Measurements from ENCODE around the gene TPST2. TPM values are rescaled to one million over a fixed set of nuclear protein-coding genes. Genes with fewer than 3 reads are reported as not detected.

TPST2 gene
- polyA plus RNA-seq, 2 of the 4 experiments (the other 2 are of a cell fraction): 10.3 to 10.5 TPM

- TF ChIP-seq CBX2 (IDR thresholded peaks at IDR 0.05; ENCODE audit: borderline replicate concordance, low read depth): no peak
- peak; percentile 52 for TF ChIP-seq ZFP36 (IDR thresholded peaks at IDR 0.05; ENCODE audit: borderline replicate concordance, partially characterized antibody)
- WGBS (ENCODE audit: missing lambda C conversion rate): 61% methylated on average over 4 of the region's 4 CpGs
- no peaks in the 10 kb centered on the region; the same call in 2 of the 3 replicates for H3K4me1 ChIP-seq
These were observed 22.7 kb upstream of the TPST2 start for GRCh38 chr22:26612652-26613051.

GRCh38 chr22:26610996-26611395 is 21.1 kb upstream of the TPST2 start:
- Histone ChIP-seq H3K4me3 (no peak overlapping the region), H3K27ac (no peak overlapping the region), H3K4me1 (no peaks in the 10 kb centered on the region; the same call in 2 of the 3 replicates), H3K4me2 (no peak overlapping the region), H3K9me3 (no peaks in the 10 kb centered on the region)
- ATAC-seq: peak in 1 of 2 experiments; percentile 50; a peak in 1 of 6 replicates
- WGBS (ENCODE audit: missing lambda C conversion rate): 15% methylated on average over 2 of the region's 2 CpGs
- FAIRE-seq: no peak
- TF ChIP-seq HMGXB4 (CRISPR knock-in tag; IDR thresholded peaks at IDR 0.05; ENCODE audit: borderline replicate concordance) (no peak), JUN (IDR thresholded peaks at IDR 0.05) (no peak), MYC (IDR thresholded peaks at IDR 0.05; ENCODE audit: borderline replicate concordance, low read length) (no peak), RNF2 (IDR thresholded peaks at IDR 0.05; ENCODE audit: borderline replicate concordance, low read depth) (no peak), HEYL (CRISPR knock-in tag; IDR thresholded peaks at IDR 0.05) (no peak), GATA3 (IDR thresholded peaks at IDR 0.05; ENCODE audit: borderline replicate concordance) (no peak), HOXB5 (CRISPR knock-in tag; IDR thresholded peaks at IDR 0.05) (no peak), SREBF2 (IDR thresholded peaks at IDR 0.05) (no peak), FOXS1 (CRISPR knock-in tag; IDR thresholded peaks at IDR 0.05) (no peak), RARB (CRISPR knock-in tag; IDR thresholded peaks at IDR 0.05) (no peak), NR3C1 (IDR thresholded peaks at IDR 0.05) (no peak), PBX3 (IDR thresholded peaks at IDR 0.05) (no peak), BCL3 (IDR thresholded peaks at IDR 0.05) (no peak), PHF8 (IDR thresholded peaks at IDR 0.05; ENCODE audit: borderline replicate concordance, low read depth) (no peak), JUNB (IDR thresholded peaks at IDR 0.05) (no peak)
- POLR2A ChIA-PET: no interaction called here
- CTCF ChIA-PET: interaction anchor here (1.3 kb wide), 1 partner anchor 109 kb away, joined by 3 read pairs; no protein-coding TSS in a partner anchor
- peak in 1 of 2 experiments; percentile 9 for DNase-seq (ENCODE audit: low read depth in 1 of 2, low spot score in 1 of 2)

More at GRCh38 chr22:26612652-26613051, 22.7 kb upstream of the TPST2 start:
- H3K4me2 ChIP-seq: no peak overlapping the region
- H3K27ac ChIP-seq: no peak overlapping the region
- H3K4me3 ChIP-seq: no peak overlapping the region
- DNase-seq (ENCODE audit: low read depth in 1 of 2, low spot score in 1 of 2) (no peak), FAIRE-seq (no peak), ATAC-seq (no peak)
- no peaks in the 10 kb centered on the region for H3K9me3 ChIP-seq
- ChIA-PET POLR2A (no interaction called here), CTCF (interaction anchor here (0.9 to 1.4 kb wide), 2 partner anchors 52 to 109 kb away, joined by 3 to 5 read pairs; no protein-coding TSS in a partner anchor)

GRCh38 chr22:26610072-26610958 is 20.4 kb upstream of the TPST2 start:
- Histone ChIP-seq H3K4me3 (no peak overlapping the region), H3K27ac (no peak overlapping the region), H3K4me2 (no peak overlapping the region), H3K9me3 (no peaks in the 10 kb centered on the region), H3K4me1 (no peaks in the 10 kb centered on the region; the same call in 2 of the 3 replicates)
- POLR2A ChIA-PET: no interaction called here
- CTCF ChIA-PET: interaction anchor here (1.3 kb wide), 1 partner anchor 108 kb away, joined by 3 read pairs; no protein-coding TSS in a partner anchor
- TF ChIP-seq EHF (CRISPR knock-in tag; IDR thresholded peaks at IDR 0.05) (no peak), PHF8 (IDR thresholded peaks at IDR 0.05; ENCODE audit: borderline replicate concordance, low read depth) (no peak), KDM5A (IDR thresholded peaks at IDR 0.05) (no peak), MAFK (IDR thresholded peaks at IDR 0.05; ENCODE audit: partially characterized antibody) (no peak), JUNB (IDR thresholded peaks at IDR 0.05) (no peak), TP53 (CRISPR knock-in tag; IDR thresholded peaks at IDR 0.05) (no peak), RNF2 (IDR thresholded peaks at IDR 0.05; ENCODE audit: borderline replicate concordance, low read depth) (no peak)
- peak; percentile 37 to 39; a peak in 3 of 6 replicates for ATAC-seq
- WGBS (ENCODE audit: missing lambda C conversion rate): 52% methylated on average over 12 of the region's 12 CpGs
- no peak for FAIRE-seq
- no peak for DNase-seq (ENCODE audit: low read depth in 1 of 2, low spot score in 1 of 2)
